NCI-H146 treated with DMSO at 0.1 percent for 48 hours (cell line): Measurements from ENCODE around the gene CPNE9.
A peak's percentile ranks its signal among the peaks of the same experiment; 100 is the strongest.

ENCODE experiments used
- DNase-seq: peaks from one replicate; lab custom pipeline; 2025; ENCODE audit not compliant: unreplicated experiment; lab: John Stamatoyannopoulos, UW

Gene CPNE9

DNA sequence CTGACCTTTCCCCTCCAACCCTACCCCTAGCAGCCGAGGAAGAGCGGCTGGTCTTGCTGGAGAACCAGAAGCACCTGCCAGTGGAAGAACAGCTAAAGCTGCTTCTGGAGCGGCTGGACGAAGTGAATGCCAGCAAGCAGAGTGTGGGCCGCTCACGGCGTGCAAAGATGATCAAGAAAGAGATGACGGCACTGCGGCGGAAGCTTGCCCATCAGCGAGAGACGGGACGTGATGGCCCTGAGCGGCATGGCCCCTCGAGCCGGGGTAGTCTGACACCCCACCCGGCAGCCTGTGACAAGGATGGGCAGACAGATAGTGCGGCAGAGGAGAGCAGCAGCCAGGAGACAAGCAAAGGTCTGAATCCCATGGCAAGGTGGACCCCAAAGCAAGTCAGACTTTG lies 39.9 kb downstream of the CPNE9 start:
- DNase-seq: no peak

DNA sequence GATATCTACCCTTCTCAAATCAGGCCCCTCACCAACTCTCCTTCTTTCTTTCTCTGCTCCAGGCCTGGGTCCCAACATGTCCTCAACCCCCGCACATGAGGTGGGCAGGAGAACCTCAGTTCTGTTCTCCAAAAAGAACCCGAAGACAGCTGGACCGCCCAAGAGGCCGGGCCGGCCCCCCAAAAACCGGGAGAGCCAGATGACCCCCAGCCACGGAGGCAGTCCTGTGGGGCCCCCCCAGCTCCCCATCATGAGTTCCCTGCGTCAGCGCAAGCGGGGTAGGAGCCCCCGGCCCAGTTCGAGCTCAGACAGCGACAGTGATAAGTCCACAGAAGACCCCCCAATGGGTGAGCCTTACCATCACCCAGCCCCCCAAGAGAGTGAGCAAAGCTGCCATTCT lies 40.5 kb downstream of the CPNE9 start:
- no peak for DNase-seq

DNA sequence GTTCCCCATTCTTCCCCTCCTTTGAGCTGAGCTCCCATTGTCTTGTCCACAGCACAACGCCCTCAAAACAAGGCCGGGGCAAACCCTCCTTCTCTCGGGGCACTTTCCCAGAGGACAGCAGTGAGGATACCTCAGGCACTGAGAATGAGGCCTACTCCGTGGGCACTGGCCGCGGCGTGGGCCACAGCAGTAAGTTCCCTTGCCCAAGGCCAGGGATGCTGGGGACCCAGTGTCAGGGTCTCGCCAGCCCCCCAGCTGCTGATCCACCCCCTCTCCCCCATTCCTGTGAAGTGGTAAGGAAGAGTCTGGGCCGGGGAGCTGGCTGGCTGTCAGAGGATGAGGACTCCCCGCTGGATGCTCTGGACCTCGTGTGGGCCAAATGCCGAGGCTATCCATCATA lies 41.9 kb downstream of the CPNE9 start:
- no peak for DNase-seq

DNA sequence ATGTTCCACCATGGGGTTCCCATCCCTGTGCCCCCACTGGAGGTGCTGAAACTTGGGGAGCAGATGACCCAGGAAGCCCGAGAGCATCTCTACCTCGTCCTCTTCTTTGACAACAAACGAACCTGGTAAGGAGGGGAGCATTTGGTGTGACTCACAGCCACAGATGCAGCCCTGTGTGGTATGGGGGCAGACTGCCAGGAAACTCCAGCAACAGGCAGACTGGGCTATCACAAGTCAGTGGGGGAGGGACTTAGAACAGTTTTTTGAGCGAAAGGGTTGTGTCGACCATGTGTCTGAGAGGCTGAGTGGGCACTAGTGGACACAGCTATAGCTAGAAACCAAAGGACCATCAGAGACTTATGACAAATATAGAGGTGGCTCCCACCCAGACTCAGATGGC lies 42.7 kb downstream of the CPNE9 start:
- DNase-seq: no peak

DNA sequence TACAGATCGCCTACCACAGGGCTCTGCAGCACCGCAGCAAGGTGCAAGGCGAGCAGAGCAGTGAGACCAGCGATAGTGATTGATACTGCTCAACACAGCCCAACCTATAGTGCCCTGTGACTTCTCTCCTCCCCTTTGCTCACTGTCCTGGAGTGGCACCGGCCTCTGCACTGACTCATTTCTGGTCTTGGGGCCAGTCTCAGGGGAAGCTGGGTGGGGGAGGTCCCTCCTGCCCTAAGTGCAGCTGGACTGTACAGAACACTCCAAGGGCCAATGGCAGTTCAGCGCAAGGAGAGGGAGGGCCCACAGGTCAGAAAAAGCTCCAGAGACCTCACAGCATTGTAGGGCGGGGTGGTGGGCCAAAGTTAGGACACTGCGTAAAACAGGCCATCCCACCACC lies 43.6 kb downstream of the CPNE9 start:
- DNase-seq: no peak

DNA sequence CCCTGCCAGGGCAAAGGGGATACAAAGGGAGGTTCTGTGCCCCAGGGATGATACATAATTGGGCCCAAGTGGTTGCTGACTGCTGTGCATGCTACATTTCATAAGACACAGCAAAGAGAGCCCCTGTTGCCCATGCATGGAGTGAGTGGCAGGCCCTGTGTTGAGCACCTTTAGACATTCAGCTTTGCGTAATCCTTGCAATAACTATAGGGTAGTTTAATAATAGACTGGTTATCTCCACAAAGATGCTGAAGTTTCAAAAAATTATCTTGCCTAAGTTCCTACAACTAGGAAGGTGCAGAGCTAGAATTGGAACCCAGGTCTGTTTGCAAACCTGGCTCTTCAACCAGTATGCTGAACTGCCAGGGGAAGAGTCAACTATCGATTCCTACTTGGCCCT lies 44.4 kb downstream of the CPNE9 start:
- DNase-seq: no peak

DNA sequence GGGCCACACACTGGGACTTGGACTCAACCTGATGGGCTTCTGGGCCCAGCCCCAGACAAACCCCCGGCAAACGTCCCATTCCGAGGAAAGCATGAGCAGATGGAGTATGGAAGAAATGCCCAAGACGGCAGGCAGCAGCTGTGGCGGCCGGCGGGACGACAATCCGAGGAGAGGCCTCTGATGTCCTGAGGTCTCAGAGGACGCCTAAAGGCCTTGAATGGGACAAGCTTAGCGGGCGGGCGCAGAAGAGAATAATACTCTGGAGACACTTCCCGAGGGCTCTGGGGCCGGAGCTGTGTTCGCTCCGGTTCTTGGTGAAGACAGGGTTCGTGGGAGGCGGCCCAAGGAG lies 45.6 kb downstream of the CPNE9 start:
- no peak for DNase-seq

DNA sequence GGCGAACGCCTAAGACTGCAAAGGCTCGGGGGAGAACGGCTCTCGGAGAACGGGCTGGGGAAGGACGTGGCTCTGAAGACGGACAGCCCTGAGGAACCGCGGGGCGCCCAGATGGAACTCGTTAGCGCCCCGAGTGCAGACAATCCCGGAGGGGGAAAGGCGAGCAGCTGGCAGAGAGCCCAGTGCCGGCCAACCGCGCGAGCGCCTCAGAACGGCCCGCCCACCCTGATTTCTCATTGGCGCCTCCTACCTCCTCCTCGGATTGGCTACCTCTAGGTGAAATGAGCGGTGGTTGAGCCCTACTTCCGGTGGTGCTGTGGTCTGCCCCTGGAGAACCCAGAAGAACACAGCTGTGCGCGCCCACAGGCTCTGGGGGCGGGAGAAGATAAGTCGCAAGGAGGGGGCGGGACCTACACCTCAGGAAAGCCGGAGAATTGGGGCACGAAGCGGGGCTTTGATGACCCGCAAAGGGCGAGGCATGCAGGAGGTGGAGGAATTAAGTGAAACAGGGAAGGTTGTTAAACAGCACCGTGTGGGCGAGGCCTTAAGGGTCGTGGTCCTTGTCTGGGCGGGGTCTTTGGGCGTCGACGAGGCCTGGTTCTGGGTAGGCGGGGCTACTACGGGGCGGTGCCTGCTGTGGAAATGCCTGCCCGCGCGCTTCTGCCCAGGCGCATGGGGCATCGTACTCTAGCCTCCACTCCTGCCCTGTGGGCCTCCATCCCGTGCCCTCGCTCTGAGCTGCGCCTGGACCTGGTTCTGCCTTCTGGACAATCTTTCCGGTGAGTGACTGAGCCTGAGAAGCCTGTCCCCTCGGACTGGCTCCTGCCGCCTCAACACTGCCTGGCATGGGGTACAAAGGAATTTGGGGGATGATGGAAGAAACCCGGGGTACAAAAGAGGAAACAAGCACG lies 46.3 kb downstream of the CPNE9 start, which contains the start of gene OGG1:
TSS of gene OGG1 (plus strand) at position 308 of the 911 bp plus-strand sequence. CDS start at position 643, 335 bp downstream.
- peak; percentile 93 for DNase-seq

DNA sequence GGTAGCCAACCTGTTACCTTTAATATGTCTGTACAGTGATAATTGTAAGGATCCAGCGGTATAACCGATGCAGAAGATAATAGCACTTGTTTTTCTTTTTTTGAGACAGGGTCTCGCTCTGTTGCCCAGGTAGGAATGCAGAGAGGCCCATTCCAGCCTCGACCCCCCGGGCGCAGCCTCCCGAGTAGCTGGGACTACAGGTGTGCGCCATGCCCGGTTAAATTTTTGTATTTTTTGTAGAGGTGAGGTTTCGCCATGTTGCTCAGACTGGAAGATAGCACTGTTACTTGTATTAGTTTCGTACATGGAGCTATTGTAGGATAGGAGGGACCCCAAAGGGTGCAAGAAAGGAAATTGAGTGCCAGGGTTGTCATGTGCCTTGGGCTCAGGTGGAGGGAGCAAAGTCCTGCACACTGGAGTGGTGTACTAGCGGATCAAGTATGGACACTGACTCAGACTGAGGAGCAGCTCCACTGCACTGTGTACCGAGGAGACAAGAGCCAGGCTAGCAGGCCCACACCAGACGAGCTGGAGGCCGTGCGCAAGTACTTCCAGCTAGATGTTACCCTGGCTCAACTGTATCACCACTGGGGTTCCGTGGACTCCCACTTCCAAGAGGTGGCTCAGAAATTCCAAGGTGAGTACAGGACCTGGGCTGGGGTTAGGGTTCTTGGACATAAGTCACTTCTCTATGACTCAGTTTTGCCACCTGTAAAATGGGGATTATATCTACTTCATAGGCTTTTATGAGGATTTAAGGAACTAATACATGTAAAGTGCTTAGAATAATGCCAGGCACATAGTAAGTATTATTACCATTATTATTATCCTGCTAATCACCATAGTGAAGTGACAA lies 47.2 kb downstream of the CPNE9 start:
- no peak for DNase-seq

DNA sequence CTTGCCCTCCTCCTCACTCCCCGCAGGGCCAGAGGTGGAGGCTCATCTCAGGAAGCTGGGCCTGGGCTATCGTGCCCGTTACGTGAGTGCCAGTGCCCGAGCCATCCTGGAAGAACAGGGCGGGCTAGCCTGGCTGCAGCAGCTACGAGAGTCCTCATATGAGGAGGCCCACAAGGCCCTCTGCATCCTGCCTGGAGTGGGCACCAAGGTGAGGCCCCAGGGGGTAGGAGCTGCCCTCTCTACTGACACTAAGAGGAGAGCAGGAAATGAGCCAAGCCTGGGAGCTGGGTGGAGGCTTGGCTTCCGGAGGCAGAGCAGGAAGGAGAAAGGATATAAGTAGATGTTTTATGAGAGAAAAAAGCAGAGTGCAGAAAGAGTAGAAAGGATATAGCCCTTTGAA lies 51.0 kb downstream of the CPNE9 start:
- DNase-seq: no peak

DNA sequence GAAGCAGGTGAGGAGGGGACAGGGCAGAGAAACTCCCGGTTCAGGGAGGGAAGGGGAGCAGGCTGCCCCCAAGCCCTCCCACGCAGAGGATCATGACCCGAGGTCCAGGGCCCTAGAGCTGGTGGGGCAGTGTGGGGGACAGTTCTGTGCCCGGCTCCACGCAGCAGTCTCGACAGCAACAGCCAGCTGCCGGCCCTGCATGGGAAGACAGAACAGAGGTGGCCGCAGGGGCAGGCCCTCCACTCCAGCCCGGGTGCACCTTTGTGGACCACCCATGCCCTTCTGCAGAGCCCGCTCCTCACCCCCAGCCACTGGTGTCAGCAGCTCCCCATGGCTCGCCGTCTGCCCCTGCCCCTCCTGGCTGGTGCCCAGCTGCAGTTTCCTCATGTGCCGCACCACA lies 53.8 kb downstream of the CPNE9 start:
- no peak for DNase-seq

DNA sequence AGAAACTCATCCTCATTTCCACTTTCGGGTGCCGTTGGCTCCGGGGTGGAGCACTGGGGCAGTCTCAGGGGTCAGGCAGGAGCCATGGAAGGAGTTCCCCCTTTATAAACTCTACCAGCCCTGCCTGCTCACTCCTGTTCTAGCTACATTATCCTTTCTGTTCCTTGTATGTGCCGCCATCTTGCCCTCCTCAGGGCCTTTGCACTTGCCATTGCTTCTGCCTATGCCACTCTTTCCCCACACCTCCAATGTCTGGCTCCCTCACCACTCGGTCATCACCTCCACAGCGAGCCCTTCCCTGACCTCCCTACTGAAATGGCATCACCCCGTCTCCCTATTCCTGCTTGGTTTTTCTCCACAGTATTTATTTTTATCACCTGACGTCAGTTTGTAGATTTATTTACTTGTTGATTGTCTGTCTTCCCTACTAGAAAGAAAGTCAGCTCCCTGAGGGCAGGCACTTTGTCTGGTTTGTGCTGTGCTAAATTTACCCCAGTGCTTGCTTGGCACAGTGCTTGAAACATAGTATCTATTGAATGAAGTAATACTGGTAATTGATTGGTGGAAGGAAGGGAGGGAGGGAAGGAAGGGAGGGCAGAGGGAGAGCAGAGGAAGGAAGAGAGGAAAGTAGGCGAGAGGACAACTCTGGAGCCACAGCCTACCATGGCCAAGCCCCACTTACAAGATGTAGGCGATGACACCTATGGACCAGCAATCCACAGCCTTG lies 57.3 kb downstream of the CPNE9 start:
- no peak for DNase-seq

DNA sequence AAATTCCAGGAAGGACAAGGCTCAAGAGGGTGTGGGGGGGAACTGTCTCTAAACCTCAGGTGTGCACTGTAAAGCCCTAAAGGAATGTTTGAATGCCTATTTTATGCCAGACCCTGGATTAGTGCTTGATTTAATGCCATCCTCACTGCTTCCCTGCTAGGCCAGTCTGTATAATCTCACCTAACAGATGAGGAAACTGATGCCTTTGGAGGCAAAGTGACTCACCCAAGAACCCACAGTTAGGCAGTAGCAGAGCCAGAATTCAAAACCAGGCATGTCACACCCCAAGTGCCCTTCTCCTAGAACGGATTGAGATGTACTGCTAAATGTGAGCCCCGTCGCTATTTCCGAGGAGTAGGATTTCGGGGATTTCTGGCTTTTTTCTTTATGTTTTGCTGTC lies 58.3 kb downstream of the CPNE9 start:
- DNase-seq: no peak

DNA sequence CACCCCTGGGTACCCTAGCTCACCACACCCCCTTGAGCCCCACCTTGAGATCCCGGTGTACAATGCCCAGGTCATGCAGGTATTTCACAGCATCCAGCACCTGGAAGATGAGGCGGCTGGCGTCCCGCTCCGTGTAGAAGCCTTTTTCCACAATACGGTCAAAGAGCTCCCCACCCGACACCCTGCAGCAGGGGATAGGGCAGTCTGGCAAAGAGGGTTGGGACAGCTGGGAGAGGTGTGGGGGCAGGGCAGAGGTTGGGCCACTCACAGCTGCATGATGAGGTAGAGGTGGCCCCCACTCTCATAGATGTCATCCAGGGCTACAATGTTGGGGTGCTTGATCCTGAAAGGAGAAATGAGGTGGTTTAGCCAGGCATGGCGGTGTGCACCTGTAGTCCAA lies 59.2 kb downstream of the CPNE9 start:
- no peak for DNase-seq

DNA sequence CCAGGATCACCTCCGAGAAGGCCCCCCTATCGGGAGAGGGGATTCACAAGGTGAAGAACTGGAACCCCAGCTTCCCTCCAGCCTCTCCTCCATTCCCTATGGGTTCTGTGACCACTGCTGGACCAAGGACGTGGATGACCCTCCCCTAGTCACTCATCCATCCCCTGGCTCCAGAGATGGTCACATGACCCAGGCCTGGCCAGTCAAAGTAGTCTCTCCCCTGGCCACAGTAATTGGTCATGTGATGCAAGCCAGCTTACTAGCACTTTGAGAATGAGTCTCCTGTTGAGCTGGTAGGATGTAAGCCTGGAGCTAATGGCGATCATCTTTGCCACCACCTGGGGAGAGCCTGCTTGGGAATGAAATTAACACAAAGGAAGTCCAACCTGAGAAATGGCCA lies 62.2 kb downstream of the CPNE9 start:
- DNase-seq: no peak

DNA sequence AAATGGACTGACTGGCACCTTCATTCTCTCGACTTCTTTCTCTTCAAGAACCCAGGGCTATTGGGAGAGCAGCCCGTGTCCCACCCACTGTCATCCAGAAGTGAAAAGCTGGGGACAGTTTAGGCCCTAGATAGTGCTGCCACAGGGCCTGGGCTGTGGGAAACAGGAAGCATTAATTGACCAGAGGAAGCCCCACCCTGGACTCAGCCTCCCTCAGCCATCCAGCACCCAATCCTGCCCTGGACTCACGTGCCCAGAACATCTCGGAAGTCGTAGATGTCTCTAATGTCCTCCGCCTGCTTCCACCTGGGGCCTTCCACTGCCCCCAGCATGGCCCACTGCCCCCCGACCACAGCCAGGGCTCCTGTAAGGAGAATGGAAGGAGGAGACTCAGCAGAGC lies 63.8 kb downstream of the CPNE9 start:
- DNase-seq: no peak

DNA sequence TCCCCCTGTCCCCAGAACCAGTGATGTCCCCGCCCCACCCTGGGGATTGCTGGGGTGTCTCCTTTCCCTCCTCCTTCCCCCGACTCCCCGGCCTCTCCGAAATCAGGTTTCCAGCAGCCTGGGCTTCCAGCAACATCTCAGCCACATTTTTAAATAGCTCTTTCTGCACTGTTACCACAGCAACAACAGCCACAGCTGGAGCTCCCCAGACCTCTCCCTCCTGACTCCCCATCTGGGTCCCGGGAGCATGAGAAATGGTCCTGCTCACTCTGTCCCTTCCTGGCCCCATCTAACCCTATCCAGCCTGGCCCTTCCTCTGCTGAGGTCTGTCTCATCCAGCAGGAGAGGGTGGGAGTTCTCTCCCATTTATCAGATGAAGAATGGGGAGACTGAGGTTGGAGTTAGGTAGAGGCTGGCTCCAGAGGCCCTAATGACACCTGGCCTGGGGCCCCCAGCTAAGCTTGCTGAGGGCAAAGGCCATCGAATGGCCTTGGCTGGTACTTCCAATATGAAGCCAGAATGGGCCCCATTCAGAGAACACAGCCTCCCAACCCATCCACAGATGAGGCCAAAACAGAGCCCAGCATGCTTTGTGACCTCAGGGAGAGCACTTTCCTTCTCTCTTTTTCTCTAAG lies 64.6 kb downstream of the CPNE9 start:
- DNase-seq: no peak

DNA sequence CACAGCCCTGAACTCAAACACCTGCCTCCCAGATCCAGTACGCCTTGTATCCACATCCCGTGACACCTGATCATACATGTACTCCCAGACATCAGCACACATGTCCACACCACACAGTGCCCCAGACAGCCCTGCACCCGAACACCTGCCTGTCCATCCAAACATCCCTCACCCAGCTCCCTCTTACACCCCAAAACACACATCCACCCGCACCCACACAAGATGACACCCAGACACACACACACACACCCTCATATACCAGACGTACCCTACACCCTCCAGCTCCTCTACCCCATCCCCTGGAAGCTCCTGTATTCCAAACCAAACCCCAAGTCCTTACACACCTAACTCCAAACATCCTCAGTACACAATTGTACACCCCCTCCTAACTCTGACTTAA lies 65.4 kb downstream of the CPNE9 start:
- DNase-seq: no peak

DNA sequence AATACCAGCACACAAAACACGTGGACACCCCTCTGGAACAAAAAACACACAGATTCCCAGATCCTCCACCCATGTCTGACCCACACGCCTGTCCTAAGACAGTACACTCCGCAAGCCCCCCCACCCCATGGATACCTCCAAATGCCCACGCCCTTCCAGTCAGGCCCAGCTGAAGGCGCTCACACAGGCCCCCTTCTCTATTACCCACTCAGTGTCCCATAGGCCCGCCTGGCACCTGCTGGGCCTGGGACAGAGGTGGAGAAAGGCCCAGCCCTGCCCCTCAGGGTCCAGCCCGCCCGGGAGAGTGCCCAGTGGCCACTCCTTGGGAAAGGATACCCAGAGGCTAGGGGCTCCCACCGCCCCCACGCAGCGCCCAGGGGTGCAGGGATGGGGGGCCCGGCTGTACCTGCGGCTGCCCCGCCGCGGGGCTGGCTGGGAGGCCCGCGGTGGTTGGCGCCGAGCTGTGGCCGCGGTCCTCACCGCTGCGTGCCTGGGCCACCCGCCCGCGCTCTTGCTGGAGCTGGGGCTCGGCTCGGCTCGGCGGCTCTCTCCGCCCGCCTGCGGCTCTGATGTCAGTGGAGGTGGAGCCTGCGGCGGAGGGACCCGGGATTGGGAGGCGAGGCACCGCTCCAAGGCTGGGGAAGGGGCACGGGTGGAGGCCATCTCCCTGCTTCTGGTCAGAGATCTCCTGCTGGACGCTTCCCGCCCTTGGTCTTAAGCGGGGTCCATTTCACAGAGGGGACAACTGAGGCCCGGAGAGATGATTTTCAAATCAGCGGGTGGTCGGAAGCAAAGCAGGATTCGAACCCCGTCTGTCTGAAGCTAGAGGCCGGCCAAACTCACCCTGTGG lies 66.0 kb downstream of the CPNE9 start, which contains the start of gene CAMK1:
TSS of gene CAMK1 (minus strand) at position 522 of the 850 bp plus-strand sequence. CDS start 2,198 bp downstream, outside the sequence.
- DNase-seq: peak; percentile 24

DNA sequence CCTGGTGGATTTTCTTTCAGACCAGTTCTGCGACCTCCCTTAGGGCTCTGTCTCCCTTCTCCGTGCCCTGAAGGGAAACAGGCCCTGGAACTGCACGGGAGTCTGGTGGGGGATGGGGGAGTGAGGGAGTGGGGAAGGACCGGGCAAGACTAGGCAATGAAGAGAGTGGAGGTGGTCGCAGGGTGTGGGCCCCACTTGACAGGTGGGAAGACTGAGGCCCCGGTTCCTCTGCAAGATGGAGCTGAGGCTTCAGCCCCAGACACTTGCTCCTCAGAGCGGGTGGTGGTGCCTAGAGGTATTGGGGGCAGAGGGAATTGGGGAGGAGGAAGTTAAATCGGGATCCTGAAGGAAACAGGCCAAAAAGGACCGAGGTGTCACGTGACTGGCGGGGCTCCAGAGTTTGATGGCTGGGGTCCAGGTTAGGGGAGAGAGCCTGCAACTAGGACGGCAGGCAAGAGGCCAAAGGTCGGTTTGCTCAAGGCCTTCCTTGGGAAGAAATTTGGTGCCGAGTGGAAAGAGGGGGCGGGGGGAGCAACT lies 66.7 kb downstream of the CPNE9 start:
- DNase-seq: no peak
